GM19467 (cell line): Measurements from ENCODE around the gene EIF1.
A peak's percentile ranks its signal among the peaks of the same experiment; 100 is the strongest.
"Not testable (repeated sequence)": the region's sequence is repeated elsewhere in the genome, so short reads cannot be mapped to it uniquely, and the experiment has no call there.

Experiments used
- ATAC-seq: cut with Tn5 transposase; IDR thresholded peaks from one replicate; pipeline ENCODE4 v1.9.1; 2021; ENCODE audit warnings: mild to moderate bottlenecking, moderate library complexity; ENCODE audit not compliant: unreplicated experiment

Gene EIF1

DNA sequence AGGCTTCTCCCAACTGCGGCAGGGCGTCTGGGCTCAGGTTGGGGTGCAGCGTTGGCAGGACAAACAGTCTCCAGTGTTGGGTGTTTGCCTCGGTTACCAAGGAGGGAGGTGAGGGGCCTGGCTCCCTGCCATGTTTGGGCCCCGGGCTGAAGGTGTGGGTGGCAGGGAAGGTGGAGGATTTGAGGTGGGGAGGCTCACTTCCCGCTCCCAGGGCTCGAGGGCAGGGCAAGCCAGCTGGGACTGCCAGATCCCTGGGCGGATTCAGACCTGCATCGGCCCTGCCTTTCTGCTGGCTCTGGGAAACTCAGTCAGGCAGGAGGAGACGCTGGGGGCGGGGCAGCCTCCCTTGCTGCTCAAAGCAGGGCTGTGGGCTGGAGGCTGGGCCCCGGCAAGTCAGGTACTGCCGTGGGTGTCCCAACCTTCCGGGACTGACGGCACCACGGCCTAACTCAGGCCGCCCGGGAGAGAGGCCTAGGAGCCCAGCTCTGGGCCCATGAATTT lies 33.0 kb upstream of the EIF1 start:
- no peak for ATAC-seq

DNA sequence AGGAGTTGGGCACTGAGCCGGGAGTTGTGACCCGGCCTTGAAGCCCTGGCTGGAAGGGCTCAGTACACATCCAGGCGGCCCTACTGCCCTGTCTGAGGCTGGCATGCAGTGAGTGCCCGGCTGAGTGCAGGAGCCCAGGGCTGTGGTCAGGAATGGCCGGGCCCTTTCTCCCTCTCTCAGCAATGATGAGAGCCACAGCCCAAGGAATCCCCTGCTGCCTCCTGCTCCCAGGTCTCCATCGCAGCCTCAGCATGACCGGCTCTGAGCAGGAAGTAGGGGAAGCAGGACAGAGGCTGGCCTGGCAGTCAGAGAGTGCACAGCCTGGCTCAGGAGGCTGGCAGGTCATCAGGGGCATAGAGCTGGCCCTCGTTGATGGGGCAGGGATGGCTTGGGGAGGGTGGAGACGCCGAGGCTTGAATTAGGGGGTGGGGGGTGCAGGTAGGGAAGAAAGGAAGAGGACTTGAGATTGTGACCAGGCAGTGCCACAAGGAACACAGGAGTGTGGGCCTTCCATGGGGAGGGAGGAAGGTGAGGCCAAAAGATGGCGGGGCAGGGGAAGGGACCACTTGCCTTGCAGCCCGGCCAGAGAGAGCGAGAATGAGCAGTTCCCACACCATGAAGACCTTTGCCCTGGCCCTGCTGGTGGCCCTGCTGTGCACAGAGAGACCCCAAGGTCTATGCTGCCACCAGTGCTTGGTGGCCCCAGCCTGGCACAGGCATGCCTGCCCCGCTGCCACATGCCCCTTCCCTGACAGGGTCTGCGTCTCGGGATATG lies 32.2 kb upstream of the EIF1 start:
- ATAC-seq, result no peak

DNA sequence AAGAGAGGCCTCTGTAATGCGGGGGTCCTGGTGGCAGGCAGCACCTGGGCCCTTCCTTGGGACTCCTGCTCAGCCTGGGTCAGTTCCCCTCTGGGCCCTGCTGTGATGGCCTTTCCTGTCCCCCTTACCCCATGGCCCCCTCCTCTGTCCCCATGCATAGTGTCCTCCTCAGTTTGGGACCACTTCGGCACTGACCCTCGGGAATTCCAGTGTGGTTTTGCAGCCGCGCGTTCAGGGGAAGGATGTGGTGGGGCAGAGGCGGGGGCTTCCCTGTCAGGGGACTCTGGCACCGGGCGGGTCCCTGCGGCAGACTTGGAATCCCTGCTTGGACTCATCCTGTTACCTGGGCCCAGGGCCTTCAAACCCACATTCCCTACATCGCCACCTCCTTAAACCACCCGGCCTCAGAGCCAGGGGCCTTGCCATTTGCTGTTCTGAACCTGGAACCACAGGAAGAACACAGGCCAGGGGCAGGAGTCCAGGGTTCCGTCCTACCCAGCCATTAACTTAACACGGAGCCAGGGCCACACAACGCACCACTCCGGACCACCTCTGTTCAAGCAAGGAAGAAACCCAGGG lies 31.4 kb upstream of the EIF1 start:
- no peak for ATAC-seq

DNA sequence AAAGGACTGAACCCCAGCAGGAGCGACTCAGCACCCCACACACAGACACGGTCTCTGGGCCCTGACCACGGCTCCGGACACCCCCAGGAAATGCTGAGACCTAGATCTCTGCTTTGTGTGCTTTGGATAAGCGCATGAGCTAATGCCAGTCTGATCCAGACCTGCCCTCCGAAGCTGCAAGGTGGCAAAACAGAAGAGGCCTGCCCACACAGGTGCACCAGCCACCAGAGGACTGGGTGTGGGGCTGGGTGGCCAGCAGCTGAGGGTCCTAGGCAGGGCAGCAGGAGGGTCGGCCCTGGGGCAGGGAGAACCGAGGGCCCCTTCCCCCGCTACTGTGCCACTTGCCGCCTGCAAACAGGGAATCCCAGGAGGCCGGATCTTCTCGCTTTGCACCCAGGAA lies 30.7 kb upstream of the EIF1 start:
- no peak for ATAC-seq

DNA sequence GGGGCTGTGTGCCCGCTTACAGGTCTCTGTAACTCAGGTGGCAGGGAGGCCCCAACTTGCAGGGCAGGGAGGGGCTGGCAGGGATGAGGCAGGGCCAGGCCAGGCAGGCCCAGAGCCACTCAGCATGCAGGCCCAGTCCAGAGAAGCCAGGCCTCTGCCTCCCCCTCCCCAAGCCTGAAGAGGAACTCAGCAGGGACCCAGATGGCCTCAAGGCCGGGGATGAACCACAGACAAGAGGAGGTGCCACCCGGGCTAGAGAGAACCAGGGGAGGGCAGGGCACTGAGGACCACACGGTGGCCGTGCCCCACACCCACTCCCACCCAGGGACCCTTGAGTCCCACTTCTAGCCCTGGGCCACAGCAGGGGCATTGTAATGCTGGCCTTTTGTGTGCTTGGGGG lies 29.8 kb upstream of the EIF1 start:
- ATAC-seq, result no peak

DNA sequence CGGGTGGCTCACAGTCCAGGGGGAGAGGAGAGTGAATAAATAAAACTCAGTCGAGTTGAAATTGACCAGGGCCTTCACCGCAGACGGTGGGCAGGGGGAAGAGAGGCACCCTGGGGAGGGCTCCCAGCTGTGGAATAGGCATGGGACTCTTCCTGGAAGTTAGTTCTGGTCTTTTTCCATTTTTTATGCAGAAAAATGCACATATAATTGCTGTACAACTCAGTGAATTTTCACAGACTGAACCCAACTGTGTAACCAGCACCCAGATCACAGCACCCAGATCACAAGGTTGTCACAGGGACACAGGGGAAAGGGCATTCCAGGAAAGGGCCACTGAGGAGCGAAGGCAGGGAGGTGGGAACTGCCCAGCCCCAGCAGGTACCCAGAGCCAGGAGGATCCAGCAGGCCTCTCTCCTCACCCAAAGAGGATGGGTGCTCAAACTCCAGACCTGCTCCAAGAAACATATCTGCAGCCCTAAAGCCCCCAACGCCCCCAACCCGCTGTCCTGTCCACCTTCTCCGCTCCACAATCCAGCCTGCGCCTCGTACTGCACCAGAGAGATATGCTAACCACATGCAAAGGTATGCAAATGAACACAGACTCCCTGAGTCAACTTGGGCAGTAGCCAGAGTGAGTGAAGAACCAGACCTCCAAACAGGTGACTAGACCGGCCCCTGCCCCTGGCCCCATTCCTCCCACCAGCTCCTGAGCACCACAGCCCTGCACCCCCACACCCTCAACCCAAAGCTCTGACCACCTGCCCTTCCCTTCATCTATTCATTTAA lies 29.1 kb upstream of the EIF1 start:
- ATAC-seq, result no peak

DNA sequence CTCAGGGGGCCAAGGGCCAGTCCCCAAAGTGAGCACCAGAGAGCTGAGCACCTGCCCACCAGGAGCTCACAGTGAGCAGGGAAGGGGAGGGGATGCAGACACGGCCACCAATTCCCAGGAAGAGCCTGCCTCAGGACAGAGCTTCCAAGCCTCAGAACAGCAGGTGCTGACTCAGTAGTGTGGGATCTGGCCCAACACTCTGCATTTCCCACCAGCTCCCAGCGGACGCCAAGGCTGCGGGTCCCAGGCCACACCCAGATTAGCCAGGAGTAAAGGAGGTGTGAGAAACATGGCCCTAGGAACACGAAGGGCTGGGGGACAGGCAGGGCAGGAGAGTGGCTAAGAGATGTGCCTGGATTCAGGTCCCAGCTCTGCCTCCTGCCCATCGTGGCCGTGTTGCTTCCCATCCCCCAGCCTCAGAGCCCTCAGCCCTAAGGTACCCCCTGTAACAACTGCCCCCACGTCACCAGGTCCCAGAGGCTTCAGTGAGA lies 28.4 kb upstream of the EIF1 start:
- no peak for ATAC-seq

DNA sequence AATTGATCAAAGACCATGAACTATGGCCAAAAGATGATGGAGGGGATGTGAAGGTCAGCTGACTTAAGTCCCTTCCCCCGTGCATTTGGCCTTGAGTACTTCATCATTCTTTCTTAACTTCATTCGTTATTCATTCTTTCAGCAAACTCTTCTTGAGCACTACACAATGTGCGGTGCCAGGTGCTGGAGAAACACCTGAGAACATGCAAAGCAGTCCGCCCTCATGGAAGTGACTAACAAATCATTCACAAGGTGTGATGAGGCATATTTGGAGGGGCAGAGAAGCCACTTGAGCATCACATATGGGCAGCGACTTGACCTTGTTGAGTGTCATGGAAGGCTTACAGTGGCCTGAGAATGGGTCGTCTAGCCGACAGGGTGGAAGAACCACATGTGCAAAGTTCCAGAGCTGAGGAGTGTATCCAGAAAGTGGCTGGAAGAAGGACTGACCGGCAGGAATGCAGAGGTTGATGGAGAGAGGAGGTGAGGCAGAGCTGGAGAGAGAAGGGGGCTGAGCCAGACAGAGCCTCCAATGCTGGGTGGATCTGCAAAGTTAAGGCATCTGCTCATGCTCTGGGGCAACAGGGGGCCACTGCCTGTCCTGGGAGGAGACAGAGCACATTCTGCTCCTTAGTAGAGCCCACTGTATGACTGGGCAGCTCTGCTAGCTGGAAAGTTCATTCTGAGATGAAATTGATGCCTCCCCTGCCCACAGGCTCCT lies 25.1 kb upstream of the EIF1 start:
- no peak for ATAC-seq

DNA sequence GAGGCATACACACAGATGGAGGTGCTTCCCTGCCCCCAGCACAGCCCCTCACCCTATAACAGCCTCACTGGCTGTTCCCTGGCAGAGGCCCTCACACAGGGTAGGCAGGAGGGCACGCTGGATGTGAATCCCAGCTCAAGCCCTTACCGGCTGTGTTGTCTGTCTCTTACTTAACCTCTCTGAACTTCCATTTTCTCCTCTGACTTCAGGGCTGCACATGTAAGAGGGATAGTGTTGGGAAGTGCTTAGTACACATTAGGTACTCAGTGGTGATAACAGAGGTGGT lies 24.6 kb upstream of the EIF1 start:
- ATAC-seq, result no peak

DNA sequence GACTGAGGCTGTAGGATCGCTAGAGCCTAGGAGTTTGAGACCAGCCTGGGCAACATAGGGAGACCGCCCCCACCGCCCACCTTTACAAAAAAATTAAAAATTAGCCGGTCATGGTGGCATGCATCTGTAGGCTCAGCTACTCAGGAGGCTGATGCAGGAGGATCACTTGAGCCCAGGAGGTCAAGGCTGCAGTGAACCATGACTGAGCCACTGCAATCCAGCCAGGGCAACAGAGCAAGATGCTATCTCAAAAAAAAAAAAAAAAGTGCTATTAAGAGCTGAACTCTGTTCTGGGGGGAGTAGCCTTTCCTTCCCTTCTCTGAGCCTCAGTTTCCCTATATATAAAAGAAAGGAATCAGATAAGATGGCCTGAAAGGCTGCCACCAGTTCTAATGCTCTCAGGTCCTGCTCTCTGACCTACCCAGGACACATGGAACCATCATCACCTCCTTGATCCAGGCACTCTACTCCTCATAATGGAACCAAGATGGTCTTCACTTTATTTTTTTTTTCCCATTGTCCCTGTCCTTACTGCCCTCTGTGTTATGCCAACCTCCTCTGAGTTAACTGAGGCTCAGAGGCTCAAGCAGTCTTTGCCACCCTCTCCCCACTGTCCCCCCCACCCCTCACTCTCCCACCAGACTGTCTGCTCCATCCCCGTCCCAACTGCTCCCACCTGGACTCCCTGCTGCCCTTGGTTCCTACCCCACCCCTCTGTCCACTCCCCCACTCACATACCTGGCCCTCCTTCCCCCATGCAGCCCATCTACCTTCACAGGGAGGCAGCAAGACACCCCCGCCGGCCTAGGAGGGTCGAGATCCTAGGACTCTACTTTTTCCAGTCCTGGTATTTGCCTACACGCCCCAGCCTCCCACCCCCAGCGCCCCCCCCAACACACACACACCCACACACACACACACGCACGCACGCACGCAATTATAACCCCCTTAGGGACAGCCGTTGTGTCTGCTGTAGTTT lies 23.8 kb upstream of the EIF1 start:
- no peak for ATAC-seq

DNA sequence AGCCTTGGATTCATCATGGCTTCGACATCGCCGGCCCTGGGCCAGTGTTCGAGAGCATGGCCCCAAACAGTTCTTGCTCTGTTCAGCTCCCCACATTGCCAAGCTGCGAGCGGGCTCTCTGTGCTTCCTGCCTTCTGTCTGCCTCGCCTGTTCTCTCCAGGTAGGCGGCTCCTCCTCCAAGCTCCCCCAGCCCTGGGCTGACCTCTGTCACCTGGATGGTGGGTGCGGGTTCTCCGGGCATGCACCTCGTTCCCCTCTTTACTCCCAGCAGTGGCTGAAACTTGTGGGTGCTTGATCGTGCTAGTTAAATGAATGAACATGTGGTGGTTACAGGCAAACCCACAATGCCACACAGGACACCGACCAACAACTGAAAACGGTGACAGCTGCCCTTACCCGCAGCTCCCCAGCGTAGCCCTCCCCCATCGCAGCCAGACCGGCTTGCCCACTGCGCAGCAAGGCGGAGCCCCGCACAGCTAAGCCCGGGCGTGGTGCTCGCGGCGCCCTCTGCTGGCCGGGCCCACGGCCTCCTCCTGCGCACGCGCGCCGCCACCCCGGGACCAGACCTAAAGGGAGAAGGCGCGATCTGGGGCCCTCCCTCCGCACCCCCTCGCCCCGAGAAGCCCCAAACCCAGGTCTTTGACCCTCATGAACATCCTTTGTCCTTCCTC lies 23.0 kb upstream of the EIF1 start:
- ATAC-seq, result peak; percentile 49

DNA sequence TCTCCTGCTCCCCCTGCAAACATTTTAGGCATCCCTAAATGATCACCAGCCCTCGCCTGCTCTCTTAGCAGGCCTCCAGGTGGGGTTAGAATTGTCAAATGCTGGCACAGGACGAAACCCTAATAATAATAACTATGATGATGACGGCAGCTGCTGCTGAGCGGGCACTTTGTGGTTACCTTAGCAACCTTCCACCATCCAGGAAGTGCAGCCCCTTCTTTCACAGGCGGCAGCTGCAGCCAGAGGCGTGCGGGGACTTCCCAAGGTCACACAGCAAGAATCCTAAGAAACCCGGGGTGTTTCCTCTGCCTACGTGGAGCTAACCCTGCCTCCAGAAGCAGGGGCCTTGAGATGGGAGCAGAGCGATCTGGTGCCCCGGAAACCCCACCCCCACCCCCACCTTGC lies 22.4 kb upstream of the EIF1 start:
- ATAC-seq, result peak; percentile 38

DNA sequence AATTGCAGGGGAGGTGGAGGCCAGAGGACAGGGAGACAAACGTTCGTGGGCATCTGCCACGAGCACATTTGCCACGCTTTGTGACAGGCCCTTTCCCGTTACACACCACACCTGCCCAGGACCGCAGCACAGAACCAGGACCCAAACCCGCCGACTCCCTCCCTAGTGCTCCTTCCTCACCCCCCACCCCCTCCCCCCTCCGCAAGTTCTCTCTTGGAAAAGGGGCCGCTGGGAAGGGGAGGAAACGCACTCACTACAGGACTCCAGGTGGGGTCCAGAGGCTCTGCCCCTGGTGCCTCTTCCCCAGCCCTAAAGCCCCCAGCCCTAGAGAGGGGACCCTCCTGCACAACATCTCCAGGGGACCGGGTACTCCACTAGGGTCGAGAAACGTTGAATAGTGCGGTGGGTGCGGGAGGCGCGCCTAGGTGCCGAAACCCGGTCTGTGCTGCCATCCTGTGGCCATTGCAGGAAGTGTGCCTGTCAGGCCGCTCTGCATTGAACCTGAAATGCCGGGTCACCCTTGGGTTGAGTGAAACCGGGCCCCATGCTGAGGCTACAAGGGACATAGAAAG lies 21.9 kb upstream of the EIF1 start:
- peak; percentile 48 for ATAC-seq

DNA sequence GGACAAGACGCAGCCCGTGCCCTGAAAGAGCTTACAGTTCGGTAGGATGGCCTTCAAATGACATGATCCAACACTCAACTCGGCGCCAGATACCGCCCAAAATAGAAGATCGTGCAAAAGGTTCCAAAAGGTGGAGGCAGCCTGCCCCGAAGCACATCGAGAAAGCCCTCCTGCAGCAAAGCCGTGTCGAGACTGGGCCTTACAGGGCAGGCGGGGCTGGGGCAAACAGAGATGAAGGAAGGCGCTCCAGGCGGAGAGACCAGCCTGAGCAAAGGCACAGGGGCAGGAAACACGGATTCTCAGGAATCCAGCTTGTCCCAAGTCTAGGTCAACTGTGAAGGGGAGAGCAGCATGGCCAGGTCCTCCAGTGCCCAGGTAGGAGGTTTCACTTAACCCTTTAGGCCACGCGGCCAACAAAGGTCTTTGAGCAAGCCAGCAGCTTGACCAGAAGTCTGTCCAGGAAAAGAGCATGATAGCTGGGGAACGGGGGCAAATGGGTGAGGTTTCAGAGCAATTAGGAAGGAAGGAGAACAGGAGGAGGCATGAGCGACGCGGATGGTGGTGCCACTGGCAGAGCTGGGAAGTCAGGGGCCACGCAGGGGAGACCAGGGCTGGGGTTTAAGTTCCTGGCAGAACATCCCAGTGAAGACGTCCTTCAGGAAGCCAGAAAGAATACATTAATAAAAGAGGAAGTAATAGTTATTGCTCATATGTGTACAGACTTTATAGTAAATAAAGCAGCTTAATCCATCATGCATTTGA lies 21.2 kb upstream of the EIF1 start:
- ATAC-seq, result no peak

DNA sequence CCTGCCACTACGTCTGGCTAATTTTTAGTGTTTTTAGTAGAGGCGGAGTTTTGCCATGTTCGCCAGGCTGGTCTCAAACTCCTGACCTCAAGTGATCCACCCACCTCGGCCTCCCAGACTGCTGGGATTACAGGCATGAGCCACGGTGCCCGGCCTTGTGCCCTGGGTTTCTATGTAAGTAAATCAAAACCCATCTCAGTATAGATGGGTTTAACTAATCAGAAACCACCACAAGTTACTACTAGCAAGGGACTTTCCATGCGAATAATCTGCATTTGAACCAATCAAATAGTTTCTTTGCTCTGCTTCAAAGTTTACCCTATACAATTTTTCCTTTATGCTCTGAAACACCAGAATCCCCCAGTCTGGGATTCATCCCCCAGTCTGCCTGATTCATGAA lies 16.5 kb upstream of the EIF1 start:
- no peak for ATAC-seq

DNA sequence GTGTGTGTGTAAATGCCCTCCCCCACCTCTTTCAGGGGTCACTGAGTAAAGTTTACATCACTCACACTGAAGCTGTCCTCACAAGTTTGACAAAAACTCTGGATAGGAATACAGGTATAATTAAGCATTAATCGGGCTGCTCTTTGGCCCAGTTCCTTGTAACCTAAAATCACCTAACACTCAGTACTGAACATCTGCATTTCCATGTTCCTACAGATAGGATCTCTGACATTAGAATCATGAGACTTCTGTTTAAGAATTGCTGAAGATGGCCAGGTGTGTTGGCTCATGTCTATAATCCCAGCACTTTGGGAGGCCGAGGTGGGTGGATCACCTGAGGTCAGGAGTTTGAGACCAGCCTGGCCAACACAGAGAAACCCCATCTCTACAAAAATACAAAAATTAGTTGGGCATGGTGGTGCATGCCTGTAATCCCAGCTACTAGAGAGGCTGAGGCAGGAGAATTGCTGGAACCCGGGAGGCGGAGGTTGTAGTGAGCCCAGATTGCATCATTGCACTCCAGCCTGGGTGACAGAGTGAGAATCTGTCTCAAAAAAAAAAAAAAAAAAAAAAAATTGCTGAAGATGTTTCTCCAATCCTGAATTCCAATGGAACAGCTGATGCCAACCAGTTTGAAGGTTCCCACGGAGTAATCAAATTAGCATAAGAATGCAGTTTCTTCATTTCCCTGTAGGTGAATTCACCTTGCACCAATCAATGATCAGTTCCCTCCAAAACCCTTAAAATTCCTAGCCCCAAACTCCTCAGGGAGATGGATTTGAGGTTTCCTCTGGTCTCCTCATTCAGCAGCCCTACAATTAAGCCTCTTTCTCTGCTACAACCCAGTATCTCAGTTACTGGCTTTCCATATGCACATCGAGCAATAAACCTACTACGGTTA lies 13.3 kb upstream of the EIF1 start:
- not testable (repeated sequence) for ATAC-seq

DNA sequence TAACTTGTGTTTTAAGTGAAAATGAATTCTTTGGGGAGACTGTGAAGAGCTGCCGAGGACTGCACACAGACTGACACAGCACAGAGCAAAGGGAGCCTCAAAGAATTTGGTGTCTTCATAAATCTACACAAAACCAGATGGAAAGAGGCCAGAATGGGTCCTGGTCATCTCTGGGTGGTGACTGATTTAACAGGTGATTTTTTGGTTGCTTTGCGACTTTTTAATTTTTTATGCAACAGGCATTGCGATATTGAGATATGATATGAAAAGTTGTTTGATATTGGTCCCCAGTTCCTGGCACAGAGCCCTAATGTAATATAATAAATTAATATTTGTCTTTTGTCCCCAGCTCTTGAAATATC lies 12.6 kb upstream of the EIF1 start:
- no peak for ATAC-seq
